ENCODE measurements around the gene OSGIN1.
"Not testable (repeated sequence)": the region's sequence is repeated elsewhere in the genome, so short reads cannot be mapped to it uniquely, and the experiment has no call there.

Gene OSGIN1

DNA sequence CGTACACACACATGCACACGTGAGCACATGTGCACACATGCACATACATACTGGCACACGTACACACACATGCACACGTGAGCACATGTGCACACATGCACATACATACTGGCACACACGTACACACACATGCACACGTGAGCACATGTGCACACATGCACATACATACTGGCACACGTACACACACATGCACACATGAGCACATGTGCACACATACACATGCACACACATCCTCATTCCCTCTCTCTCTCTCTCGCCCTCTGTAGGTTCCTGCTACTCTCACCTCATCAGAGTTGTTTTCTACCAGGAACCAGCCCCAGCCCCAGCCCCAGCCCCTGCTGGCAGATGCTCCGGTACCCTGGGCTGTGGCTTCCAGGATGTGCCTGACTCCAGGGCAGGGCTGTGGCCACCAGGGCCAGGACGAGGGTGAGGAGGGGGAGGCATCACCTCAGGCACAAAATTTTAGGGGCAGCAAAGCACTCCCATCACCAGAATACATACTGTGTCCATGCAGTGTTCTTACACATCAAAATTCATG lies 2.1 kb upstream of the OSGIN1 start:
- H3K27ac ChIP-seq (ENCODE audit: low read length); H3K4me1 ChIP-seq (ENCODE audit: control insufficient read depth, insufficient read depth, low read length); DNase-seq (ENCODE audit: low read depth, low spot score); H3K36me3 ChIP-seq (ENCODE audit: control insufficient read depth, insufficient read depth, low read length); H3K4me3 ChIP-seq (ENCODE audit: low read length); H3K9me3 ChIP-seq (ENCODE audit: control insufficient read depth, insufficient read depth, low read length); H3K27me3 ChIP-seq (ENCODE audit: control insufficient read depth, insufficient read depth, low read length): not testable (repeated sequence)
- no CpG with 5 or more reads among the region's 10 CpGs for WGBS (ENCODE audit: insufficient coverage, insufficient read length)

DNA sequence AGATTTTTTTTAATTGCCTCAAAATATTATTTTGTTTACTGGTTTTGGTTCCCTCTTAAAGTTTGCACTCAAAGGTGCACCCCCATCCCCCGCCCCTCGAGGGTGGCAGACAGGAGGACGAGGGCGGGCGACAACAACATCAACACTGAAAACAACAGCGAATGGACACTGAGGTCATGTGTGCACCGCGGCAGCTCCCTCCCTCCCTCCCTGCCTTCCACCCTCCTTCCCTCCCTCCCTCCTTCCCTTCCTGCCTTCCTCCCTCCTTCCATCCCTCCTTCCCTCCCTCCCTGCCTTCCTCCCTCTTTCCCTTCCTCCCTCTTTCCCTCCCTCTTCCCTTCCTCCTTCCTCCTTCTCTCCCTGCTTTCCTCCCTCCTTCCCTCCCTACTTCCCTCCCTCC lies 1.5 kb upstream of the OSGIN1 start:
- Histone ChIP-seq H3K27ac (ENCODE audit: low read length) (no peak overlapping the region), H3K4me1 (ENCODE audit: control insufficient read depth, insufficient read depth, low read length) (no peaks in the 10 kb centered on the region), H3K4me3 (ENCODE audit: low read length) (no peak overlapping the region), H3K36me3 (ENCODE audit: control insufficient read depth, insufficient read depth, low read length) (no peaks in the 10 kb centered on the region), H3K9me3 (ENCODE audit: control insufficient read depth, insufficient read depth, low read length) (no peaks in the 10 kb centered on the region), H3K27me3 (ENCODE audit: control insufficient read depth, insufficient read depth, low read length) (no peaks in the 10 kb centered on the region)
- no CpG with 5 or more reads among the region's 8 CpGs for WGBS (ENCODE audit: insufficient coverage, insufficient read length)
- DNase-seq (ENCODE audit: low read depth, low spot score), result no peak

DNA sequence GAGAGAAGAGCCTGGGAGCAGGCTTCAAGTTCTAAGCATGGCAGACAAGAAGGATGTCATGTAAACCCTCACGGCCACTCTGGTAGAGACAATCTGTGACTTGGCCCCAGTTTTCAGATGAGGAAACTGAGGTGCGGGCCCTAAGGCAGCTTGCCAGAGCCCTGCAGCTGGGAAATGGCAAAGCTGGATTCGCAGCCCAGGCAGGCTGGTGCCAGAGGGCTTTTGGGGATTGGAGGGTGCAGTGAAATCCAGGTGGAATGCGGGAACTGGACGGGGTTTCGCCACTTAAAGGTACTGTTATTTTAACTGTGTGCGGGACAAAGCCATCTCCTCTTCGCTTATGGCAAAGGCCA lies 477 bp upstream of the OSGIN1 start:
- no peak for DNase-seq (ENCODE audit: low read depth, low spot score)
- Histone ChIP-seq H3K27ac (ENCODE audit: low read length) (no peak overlapping the region), H3K4me1 (ENCODE audit: control insufficient read depth, insufficient read depth, low read length) (no peaks in the 10 kb centered on the region), H3K36me3 (ENCODE audit: control insufficient read depth, insufficient read depth, low read length) (no peaks in the 10 kb centered on the region), H3K4me3 (ENCODE audit: low read length) (no peak overlapping the region), H3K27me3 (ENCODE audit: control insufficient read depth, insufficient read depth, low read length) (no peaks in the 10 kb centered on the region), H3K9me3 (ENCODE audit: control insufficient read depth, insufficient read depth, low read length) (no peaks in the 10 kb centered on the region)
- WGBS (ENCODE audit: insufficient coverage, insufficient read length), result no CpG with 5 or more reads among the region's 8 CpGs

DNA sequence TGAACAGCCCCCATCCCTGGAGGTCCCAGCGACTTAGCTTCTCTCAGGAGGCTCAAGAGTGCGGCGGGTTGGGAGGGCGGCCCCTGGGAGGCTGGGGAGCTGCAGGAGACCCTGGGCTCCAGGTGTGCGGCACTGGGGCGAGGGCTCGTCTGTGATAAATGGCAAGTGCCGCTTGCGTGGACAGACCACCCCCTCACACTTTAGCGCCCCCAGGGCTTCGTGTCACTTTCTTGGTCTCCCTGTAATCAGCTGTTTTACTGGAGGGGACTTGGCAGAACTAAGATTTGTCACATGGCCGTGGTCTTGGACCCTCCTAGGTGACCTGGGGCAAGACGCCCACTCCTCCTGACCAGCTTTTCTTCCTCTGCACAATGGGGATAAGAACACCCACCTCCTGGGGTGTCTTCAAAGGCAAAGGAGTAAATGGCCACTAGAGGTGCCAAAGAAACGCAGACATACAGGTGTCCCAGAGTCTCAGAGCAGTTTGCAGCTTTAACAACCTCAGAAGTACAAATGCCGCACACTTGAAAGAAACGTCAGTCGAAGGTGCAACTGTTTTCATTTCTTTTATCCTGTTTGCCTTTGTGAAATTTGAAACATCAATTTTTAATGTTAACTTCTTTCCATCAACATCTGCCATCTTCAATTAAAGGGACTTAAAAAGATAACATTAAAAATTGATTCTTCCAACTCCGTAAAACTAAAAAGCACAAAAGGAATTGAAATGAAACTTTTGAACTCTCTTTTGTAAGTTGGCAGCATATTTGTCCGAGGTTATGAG lies 946 bp downstream of the OSGIN1 start:
- Histone ChIP-seq H3K4me1 (ENCODE audit: control insufficient read depth, insufficient read depth, low read length) (no peaks in the 10 kb centered on the region), H3K27me3 (ENCODE audit: control insufficient read depth, insufficient read depth, low read length) (no peaks in the 10 kb centered on the region), H3K27ac (ENCODE audit: low read length) (no peak overlapping the region), H3K36me3 (ENCODE audit: control insufficient read depth, insufficient read depth, low read length) (no peaks in the 10 kb centered on the region), H3K9me3 (ENCODE audit: control insufficient read depth, insufficient read depth, low read length) (no peaks in the 10 kb centered on the region), H3K4me3 (ENCODE audit: low read length) (peak overlapping the region; percentile 11; the same call in 1 of the 2 replicates)
- no CpG with 5 or more reads among the region's 19 CpGs for WGBS (ENCODE audit: insufficient coverage, insufficient read length)
- DNase-seq (ENCODE audit: low read depth, low spot score), result no peak

DNA sequence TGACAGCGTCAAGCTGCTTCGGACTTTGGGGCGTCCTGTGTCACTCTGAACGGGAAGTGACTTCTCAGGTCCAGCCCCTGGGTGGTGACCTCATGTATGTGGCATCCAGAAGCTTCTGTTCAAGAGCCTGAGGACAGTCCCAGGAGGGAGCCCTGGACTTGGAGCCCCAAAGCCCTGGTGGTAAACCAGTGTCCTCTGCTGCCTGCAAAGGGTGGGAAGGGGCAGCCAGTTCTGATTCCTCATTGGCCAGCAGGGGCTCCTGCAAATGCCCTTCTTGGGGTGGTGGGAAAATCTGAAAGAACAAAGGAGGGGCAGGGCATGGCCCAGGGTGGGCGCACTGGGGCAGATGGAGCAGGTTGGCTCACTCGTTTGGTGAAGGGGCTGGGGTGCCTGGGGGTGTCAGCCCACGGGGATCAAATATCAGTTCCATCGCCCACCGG lies 1.6 kb downstream of the OSGIN1 start:
- H3K9me3 ChIP-seq (ENCODE audit: control insufficient read depth, insufficient read depth, low read length), result no peaks in the 10 kb centered on the region
- DNase-seq (ENCODE audit: low read depth, low spot score), result no peak
- no peaks in the 10 kb centered on the region for H3K27me3 ChIP-seq (ENCODE audit: control insufficient read depth, insufficient read depth, low read length)
- no peak overlapping the region for H3K4me3 ChIP-seq (ENCODE audit: low read length)
- no peak overlapping the region for H3K27ac ChIP-seq (ENCODE audit: low read length)
- H3K36me3 ChIP-seq (ENCODE audit: control insufficient read depth, insufficient read depth, low read length), result no peaks in the 10 kb centered on the region
- WGBS (ENCODE audit: insufficient coverage, insufficient read length), result no CpG with 5 or more reads among the region's 9 CpGs
- no peaks in the 10 kb centered on the region for H3K4me1 ChIP-seq (ENCODE audit: control insufficient read depth, insufficient read depth, low read length)

DNA sequence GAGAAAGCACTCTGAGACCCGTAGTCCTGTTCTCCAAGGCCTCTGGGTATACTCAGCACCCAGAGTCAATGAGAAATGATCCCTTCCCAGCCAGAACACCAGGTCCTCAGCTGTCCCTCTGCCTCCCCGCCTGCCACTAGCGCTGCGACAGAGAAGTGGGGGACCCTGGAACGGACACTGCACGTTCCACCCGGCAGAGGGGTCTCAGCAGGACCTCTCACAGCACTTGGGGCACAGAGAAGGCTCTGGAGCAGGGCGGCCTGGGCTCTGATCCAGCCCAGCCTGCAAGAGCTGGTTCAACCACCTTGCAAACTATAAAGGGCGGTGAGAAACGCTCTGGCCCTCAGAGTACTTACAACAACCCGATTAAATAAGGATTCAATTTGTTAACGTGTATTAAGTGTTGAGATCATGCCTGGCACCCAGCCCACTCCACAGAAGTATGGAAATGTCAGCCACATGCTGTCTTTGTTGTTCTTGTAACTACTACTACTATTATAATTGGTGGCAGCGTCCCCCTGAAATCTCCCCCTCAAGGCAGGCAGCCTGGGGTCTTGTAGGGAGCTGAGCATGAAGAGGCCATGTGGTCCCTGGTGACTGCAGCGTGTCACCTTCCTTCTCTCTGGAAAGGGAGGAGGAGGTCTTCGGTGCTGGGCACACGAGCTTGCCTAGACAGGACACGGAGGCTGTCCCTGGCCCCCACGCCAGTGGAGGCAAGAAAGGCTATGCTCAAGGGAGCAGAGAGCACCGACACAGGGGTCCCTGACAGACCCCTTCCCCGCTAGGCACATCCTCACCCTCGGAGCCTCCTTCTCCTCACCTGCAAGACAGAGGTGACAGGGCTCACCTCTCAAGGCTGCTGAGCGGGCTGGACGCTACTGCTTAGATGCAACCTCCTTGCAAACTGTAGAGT lies 2.4 kb downstream of the OSGIN1 start:
- H3K4me1 ChIP-seq (ENCODE audit: control insufficient read depth, insufficient read depth, low read length), result no peaks in the 10 kb centered on the region
- H3K9me3 ChIP-seq (ENCODE audit: control insufficient read depth, insufficient read depth, low read length), result no peaks in the 10 kb centered on the region
- no peak overlapping the region for H3K27ac ChIP-seq (ENCODE audit: low read length)
- no peak for DNase-seq (ENCODE audit: low read depth, low spot score)
- H3K27me3 ChIP-seq (ENCODE audit: control insufficient read depth, insufficient read depth, low read length), result no peaks in the 10 kb centered on the region
- no peaks in the 10 kb centered on the region for H3K36me3 ChIP-seq (ENCODE audit: control insufficient read depth, insufficient read depth, low read length)
- H3K4me3 ChIP-seq (ENCODE audit: low read length), result no peak overlapping the region
- WGBS (ENCODE audit: insufficient coverage, insufficient read length), result no CpG with 5 or more reads among the region's 23 CpGs

DNA sequence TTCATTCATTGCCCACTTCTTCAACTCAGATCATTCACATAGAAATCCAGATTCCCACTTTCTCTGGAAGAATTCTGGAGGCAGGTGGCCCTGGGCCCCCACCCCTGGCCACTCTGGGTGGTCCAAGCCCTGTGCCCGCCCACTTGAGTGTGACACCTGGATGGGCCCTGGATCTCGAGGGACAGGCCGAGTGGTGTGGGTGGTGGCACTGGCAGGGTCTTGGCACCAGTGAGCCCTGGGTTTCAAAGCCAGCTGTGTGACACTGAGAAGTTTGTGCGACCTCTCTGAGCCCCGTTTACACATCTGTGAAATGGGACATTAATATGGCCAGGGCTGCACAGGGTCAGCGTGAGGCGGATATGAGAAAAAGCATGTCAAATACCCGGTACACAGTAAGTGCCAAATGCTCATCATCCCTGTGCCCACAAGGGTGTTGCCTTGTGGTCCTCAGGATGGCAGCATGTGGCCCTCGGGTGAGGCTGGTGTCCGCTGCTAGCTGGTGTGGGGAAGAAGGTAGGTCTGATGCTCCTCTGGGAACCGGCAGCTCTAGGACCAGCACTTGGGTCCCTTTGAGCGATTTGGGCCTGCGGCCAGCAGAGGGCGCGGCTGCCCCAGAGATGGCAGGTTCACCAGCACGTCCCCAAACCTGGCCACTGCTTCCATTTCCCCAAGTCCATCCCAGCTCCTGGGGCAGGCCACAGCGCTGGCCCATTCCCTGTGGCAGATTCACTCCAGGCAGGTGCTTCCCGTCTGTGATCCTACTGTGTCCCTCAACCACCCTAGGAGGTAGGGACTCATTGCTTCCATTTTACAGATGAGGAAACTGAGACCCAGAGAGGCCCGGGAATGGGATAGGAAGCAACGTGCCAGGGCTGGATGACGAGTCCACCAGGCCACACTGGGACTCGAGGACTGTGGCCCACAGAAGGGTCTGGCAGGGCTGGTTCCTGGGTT lies 3.6 kb downstream of the OSGIN1 start:
- no peak overlapping the region for H3K27ac ChIP-seq (ENCODE audit: low read length)
- no peaks in the 10 kb centered on the region for H3K36me3 ChIP-seq (ENCODE audit: control insufficient read depth, insufficient read depth, low read length)
- peak; percentile 83 for DNase-seq (ENCODE audit: low read depth, low spot score)
- H3K4me3 ChIP-seq (ENCODE audit: low read length), result no peak overlapping the region
- WGBS (ENCODE audit: insufficient coverage, insufficient read length), result no CpG with 5 or more reads among the region's 22 CpGs
- no peaks in the 10 kb centered on the region for H3K4me1 ChIP-seq (ENCODE audit: control insufficient read depth, insufficient read depth, low read length)
- no peaks in the 10 kb centered on the region for H3K27me3 ChIP-seq (ENCODE audit: control insufficient read depth, insufficient read depth, low read length)
- no peaks in the 10 kb centered on the region for H3K9me3 ChIP-seq (ENCODE audit: control insufficient read depth, insufficient read depth, low read length)

DNA sequence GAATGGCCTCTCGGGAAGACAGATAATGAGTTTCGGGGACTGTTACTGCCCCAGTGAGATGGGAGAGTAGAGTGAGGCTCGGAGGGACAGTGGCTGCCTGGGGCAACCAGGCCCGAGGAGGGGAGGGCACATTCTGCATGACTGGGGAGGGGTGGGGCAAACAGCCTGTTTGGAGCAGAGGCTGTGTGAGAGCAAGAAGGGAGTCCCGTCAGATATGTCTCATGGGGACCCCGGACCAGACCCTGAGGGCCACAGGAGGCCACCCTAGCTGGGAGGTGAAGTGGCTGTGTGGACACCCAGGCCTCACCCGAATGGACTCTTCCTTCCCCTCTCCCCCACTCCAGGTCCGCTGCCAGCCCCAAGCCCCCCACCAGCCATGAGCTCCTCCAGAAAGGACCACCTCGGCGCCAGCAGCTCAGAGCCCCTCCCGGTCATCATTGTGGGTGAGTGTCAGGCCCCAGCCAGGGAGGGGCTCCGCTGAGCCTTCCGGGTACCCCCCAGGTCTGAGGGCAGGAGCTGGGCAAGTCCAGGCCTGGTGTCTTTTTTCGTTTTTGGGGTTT lies 4.3 kb downstream of the OSGIN1 start:
- Histone ChIP-seq H3K4me3 (ENCODE audit: low read length) (no peak overlapping the region), H3K4me1 (ENCODE audit: control insufficient read depth, insufficient read depth, low read length) (no peaks in the 10 kb centered on the region), H3K27me3 (ENCODE audit: control insufficient read depth, insufficient read depth, low read length) (no peaks in the 10 kb centered on the region), H3K36me3 (ENCODE audit: control insufficient read depth, insufficient read depth, low read length) (no peaks in the 10 kb centered on the region), H3K27ac (ENCODE audit: low read length) (no peak overlapping the region), H3K9me3 (ENCODE audit: control insufficient read depth, insufficient read depth, low read length) (no peaks in the 10 kb centered on the region)
- no CpG with 5 or more reads among the region's 14 CpGs for WGBS (ENCODE audit: insufficient coverage, insufficient read length)
- no peak for DNase-seq (ENCODE audit: low read depth, low spot score)

DNA sequence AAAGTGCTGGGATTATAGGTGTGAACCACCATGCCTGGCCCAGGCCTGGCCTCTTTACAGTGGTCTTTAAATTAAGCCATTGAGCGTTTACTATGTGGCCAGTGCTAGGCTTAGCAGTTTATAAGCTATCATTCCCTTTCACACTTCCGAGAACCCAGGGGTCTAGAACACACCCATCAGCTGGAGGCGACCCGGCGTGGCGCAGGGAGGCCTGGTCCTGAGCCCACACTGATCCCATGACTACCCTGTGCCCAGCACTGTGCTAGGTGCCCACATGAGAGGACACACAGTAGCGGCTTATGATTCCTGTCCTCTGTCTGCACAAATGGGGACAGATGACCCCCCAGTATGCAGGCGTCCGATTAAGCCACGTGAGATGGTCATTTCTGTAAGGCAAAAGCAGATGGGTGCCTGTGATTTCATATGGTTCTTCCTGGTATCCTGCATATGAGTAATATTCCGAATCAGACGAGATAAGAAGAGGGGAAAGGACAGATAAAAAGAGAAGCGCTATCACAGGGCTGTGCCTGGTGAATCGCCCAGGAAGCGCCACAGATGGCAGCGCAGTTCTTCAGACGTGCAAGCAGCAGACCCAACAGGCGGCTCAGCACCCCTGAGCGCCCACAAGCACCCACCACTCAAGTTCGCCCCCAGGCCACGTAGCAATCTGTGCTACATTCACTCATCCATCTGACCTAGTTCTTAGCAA lies 5.3 kb downstream of the OSGIN1 start:
- no peak for DNase-seq (ENCODE audit: low read depth, low spot score)
- H3K36me3 ChIP-seq (ENCODE audit: control insufficient read depth, insufficient read depth, low read length), result no peaks in the 10 kb centered on the region
- WGBS (ENCODE audit: insufficient coverage, insufficient read length), result no CpG with 5 or more reads among the region's 21 CpGs

More for the DNA sequence above, 5.3 kb downstream of the OSGIN1 start:
- Histone ChIP-seq H3K4me1 (ENCODE audit: control insufficient read depth, insufficient read depth, low read length) (no peaks in the 10 kb centered on the region), H3K4me3 (ENCODE audit: low read length) (no peak overlapping the region), H3K27me3 (ENCODE audit: control insufficient read depth, insufficient read depth, low read length) (no peaks in the 10 kb centered on the region), H3K9me3 (ENCODE audit: control insufficient read depth, insufficient read depth, low read length) (no peaks in the 10 kb centered on the region), H3K27ac (ENCODE audit: low read length) (no peak overlapping the region)

All from iPS DF 6.9 (cell line).